Measurements from ENCODE around the gene MCC.

DNA sequence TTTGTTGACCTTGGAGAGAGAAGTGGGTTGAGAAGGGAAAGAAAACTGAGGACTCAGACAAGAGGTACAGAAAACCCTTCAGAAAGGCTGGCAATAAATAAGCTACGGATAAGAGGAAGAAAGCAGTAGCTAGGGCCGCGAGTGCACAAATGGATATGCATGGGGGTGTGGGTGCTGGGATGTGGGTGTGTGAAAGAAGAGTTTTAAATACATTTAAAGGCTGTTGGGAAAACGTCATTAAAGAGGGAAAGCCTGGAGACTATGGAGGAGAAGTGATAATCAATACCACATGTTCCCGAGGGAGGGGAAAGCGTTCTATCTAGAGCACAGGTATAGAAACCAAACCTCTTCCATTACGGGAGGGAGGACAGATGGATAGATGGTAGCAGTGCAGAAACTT lies 230.7 kb downstream of the MCC start:
- TF ChIP-seq, protein P1, sequence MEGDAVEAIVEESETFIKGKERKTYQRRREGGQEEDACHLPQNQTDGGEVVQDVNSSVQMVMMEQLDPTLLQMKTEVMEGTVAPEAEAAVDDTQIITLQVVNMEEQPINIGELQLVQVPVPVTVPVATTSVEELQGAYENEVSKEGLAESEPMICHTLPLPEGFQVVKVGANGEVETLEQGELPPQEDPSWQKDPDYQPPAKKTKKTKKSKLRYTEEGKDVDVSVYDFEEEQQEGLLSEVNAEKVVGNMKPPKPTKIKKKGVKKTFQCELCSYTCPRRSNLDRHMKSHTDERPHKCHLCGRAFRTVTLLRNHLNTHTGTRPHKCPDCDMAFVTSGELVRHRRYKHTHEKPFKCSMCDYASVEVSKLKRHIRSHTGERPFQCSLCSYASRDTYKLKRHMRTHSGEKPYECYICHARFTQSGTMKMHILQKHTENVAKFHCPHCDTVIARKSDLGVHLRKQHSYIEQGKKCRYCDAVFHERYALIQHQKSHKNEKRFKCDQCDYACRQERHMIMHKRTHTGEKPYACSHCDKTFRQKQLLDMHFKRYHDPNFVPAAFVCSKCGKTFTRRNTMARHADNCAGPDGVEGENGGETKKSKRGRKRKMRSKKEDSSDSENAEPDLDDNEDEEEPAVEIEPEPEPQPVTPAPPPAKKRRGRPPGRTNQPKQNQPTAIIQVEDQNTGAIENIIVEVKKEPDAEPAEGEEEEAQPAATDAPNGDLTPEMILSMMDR (IDR thresholded peaks at IDR 0.05; ENCODE audit: insufficient read depth, low read depth, low read length): no peak
- no peak for TF ChIP-seq EZH2 (IDR thresholded peaks at IDR 0.05; ENCODE audit: insufficient read depth, low read length)
